GM19395 (cell line): Measurements from ENCODE around the gene PRELID3B.

Experiments
- ATAC-seq: cut with Tn5 transposase; IDR thresholded peaks from one replicate; pipeline ENCODE4 v1.9.1; 2021; ENCODE audit warnings: mild to moderate bottlenecking, moderate library complexity; ENCODE audit not compliant: unreplicated experiment

Gene PRELID3B

DNA sequence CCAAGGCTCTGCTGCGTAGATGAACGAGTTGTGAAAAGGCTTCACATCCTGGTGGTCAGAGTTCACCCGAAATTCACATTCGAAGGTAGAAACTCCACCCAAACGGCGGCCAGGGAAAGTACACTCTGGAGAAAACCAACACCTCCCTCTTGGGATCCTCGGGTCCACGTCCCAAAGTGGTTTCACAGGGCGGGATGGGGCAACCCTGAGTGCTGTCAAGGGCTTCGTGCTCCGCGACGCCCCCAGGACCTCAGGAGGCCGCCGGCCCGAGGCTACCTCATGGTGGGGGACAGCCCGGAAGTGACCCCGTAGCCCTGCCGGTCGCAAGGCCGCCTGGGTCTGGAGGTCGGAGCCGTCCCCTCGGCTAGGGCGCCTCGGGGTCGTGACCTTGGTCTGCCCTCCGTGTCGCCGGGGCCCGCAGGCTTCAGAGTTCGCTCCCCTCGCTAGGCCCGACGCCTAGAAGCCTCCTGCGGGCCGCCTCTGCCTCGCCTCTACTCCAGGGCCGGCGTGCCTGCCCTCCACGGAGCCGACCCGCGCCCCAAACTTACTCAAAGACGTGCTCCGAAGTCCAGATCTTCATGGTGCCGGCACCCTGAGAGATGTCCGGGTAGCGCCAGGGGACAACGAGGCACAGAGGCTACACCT lies at the start of gene PRELID3B:
TSS of gene PRELID3B (minus strand) at position 636 of the 645 bp plus-strand sequence. CDS start at position 580, 56 bp downstream.
- ATAC-seq, result peak; percentile 32

DNA sequence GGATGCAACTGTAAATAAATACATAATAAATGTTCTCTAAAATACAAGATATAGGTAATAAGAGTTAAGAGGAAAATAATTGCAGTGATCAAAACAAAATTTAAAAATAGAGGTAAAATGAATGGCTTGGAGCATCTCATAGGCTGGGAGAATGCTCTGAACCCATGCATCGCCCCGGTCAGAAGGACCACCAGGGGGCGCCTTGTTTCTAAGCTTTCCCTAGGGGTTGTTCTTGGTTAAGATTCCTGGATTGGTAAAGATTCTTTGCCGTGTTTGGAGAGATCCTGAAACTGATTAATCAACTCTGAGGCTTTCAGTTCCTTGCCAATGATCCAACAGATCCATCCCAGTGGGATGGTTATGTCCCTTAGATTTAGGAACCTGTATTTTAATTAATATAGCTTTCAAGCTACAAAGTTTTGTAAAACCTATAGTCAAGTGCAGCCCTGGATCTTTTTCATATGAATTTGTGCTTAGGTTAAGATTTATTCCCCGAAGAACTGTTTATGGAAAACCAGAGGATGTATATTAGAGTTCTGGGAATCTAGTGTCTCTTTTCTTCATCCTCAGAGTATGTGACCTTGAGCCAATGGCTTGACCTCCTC lies 45.3 kb upstream of the PRELID3B start:
- ATAC-seq, result no peak

DNA sequence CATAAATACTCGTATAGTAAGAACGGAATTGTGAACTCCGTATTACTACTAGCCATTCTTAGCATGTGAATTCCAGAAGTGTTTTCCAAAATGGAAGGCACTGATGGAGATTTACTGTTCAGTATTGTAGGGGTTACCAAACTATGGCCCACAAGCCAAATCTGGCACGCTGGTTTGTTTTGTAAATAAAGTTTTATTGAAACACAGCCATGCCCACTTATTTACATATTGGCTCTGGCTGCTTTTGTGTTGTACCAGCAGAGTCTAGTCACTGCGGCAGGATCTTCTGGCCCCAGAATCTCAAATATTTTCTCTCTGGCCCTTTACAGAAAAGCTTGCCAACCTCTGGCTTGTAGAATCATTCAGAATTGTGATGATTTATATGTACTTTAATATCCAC lies 44.3 kb upstream of the PRELID3B start:
- ATAC-seq, result no peak

DNA sequence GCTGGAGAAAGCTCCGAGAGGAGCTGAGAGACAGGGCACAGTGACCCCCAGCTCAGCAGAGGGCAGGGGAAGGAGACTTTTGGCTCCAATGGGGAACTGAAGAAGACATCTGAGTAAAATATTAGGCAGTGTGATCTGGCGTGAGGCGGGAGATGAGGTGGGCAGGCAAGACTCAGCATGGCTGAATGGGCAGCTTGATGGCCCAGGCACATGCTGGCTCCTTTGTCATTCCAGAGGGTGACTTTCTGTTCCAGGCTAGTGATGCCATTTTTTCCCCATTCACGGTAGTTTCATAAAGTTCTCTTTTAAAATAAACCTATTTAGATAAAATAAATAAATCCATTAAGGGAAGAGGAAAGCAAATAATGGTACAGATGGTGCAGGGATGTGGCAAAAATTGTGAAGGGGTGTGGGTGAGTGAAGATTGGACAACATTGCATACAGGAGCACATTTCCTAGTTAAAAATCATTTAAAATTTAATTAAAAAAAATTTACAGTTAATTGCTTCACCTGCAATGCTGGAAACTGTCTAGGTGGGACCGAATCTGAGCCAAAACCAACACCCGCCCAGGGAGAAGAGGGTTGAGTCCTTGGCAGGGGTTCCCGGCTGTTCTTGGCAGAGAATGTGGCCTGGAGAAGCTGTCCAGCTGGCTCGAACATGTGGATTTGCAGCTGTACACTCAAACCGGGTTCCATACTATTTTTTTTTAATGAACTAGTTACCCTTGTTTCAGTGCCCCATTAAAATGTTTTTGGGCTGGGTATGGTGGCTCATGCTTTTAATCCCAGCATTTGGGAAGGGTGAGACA lies 41.7 kb upstream of the PRELID3B start:
- no peak for ATAC-seq

DNA sequence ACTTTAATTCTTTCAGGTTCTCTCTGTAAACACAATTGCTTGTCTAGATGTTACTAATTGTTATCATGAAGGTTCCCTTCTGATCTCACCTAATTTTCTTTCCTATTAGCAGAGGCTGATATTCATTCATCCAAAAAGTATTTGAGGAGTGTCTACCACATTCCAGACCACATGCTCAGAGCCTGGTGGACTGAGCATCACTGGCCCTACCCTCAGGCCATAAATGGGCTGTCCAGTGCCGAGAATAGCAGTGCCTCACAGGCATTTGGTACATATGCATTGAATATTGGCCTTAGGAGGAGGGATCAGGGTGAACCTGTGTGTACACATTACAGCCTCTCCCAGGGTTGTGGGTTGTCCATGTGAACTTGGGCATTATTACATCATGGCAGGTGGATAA lies 40.4 kb upstream of the PRELID3B start:
- no peak for ATAC-seq

DNA sequence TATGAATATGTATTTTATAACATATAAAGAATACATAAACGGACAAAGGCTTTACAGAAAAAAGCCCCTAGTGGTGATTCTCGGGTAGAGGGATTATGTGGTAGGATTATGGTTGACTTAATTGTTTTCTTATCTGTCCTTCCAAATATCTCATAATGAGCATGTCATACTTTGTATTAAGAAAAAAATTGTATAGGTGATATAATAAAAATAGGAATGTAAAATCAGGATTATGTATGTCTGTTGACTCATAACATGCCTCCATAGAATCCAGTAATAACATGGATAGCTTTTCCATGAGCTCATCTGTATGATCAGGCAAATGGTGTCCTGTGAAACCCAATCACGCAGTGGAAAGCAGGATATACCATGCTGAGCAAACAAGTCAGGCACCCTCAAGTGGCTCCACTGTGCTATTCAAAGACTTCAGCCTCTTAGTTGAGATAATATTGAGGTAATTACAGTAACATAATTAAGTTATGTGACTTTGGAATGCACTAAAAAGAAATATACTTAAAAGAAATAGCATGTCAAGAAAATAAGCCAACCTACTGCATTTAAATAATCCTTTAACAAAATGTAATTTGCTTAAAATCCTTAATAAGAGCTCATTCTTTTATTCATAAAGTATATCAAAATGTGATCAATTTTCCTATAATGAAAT lies 39.6 kb upstream of the PRELID3B start:
- no peak for ATAC-seq

DNA sequence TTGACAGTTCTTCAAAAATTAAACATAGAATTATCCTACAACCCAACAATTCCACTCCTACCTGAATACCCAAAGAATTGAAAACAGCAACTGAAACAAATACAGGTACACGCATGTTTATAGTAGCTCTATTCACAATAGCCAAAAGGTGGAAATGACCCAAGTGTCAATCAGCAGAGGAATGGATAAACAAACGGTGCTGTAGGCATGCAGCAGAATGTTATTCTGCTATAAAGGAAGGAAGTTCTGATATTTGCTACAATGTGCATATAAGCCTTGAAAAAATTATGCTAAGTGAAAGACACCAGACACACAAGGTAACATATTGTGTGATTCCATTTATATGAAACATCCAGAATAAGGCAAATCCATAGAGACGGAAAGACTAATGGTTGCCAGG lies 38.5 kb upstream of the PRELID3B start:
- ATAC-seq, result no peak

DNA sequence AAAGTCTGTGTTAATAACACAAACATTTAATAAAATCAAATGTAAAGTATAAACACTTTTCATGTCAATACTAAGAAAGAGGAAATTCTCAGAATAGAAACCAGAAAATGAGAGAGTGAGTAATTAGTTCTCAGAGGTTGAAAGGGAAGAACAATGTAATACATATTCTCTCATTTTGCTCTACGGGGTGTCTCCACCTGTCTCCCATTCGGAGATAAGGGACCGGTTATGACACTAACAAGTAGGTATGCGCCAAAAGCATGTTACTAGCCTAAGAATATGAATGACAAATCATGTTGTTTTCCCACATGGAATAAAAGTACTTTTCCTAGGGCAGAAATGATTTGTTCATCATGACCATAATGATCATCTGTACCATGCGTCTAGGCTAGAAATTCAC lies 35.6 kb upstream of the PRELID3B start:
- ATAC-seq, result no peak

DNA sequence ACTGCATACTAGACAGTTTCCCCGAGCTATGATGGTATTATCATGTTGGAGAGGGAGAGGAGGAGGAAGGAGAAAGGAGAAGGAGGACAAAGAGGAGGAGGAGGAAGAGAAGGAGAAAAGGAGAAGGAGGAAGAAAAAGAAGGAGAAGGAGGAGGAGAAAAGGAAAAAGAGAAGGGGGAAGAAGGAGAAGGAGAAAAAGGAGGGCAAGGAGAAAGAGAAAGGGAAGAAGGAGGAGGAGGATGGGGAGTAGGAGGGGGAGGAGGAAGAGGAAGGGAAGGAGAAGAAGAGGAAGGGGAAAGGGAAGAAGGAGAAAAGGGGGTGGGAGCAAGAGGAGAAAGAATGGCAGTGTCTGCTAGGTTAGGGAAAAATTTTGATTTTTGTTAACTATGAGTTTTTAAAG lies 35.1 kb upstream of the PRELID3B start:
- no peak for ATAC-seq

DNA sequence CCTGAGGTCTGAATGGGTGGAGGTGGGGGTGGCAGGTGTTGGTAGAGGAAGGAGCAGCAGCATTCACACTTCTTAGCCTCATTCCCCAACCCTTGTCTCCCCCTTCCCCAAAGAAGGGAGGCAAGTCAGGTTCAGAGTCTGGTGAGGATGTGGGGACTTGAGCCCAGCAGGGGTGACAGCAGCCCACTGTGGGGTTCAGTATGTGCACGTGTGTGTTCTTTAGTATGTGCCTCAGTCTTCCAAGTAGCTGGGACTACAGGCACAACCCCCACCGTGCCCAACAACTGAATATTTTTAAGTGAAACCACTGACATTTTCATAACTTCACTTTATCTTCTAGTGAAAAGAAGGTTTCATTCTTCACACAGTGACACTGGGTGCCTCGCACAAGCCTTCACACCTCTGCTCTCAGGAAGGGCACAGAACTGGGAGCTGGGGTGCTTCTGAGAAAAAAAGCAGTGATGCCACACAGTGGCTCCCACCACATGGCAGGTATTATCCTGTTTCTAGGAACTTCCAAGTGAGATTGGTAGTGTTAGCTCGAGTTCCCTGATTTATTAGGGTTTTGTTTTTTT lies 33.4 kb upstream of the PRELID3B start:
- ATAC-seq, result no peak

DNA sequence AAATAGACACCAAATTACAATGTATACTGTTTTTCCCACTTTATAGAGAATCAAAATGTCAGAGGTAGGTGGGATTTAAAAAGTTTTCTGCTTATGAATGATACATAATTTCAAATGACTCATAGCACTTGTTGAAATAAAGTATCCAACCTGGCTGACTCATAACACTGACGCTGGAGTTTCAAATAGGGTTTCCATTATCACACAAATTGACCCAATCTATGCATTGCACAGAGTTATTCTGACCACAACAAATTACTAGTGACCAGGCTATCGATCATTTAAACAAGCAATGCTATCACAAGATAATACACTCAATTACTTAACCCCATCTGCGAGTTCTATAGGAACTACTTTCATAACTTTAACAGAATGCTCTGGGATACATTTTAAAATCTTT lies 31.9 kb upstream of the PRELID3B start:
- no peak for ATAC-seq

DNA sequence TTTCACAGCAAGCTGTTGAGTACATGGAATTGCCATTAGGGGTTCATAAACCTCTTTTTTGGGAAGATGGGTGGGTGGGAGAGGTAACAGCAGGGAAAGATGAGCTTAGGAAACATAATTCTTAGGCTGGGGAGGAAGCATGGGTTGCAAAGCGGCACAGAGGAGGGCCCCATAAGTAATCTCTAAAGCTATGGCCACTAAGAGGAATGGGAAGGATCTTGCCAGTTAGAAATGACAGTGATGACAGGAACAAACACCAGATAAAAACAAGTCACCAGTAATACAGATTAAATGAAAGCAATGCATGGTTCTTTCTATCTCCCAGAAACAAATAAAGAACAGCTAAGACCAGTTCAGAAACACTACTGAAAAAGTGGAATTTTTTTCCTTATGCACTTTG lies 31.0 kb upstream of the PRELID3B start:
- no peak for ATAC-seq

DNA sequence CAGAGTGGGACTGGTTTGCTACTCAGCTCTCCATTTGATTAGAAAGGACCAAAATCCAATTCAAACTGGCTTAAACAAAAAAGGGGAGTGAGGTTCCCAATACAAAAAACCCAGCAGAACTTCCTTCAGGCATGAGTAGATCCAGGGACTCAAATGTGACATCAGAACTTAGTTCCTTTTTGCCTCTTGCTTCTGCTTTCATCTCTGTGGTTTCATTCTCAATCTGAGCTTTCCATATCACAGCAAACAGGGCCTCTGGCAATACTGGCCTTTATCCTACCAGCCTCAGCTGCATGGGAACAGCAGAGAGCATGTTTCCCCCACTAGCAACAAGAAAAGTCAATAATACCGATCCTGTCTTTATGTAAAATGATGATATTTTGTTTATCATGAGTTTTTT lies 28.6 kb upstream of the PRELID3B start:
- ATAC-seq, result peak; percentile 57

DNA sequence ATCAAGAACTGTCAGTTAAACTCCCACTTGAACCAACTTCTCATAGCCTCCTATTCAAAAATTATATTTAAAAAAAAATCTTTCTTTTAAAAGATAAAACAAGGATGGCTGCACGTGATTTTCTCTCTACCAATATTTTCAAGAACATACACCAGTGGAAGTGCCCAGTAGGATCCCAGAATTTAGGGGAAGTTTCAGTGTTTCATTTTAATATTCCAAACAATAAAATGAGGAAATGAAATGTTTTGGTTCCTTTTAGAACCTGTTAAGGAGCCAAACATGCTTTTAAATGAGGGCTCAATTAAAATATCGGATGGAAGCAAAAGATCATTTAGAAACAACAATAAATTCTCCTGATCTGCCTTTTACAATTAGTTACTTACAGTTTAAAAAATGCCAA lies 26.4 kb upstream of the PRELID3B start:
- ATAC-seq, result no peak

DNA sequence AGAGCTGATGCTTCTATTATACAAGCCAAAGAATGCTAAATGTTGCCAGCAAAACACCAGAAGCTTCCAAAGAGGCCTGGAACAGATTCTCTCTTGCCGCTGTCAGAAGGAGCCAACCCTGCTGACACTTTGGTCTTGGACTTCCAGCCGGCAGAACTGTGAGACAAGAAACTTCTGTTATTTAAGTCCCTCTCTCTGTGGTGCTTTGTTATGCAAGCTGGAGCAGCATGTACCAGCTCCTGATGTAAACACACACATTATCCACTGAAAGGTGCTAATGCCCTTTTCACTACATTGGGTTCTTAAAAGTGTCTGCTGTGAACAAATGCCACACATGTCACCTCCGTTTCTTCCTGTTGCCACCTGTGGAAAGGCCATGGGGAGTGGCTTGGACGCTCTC lies 25.9 kb upstream of the PRELID3B start:
- ATAC-seq, result no peak

DNA sequence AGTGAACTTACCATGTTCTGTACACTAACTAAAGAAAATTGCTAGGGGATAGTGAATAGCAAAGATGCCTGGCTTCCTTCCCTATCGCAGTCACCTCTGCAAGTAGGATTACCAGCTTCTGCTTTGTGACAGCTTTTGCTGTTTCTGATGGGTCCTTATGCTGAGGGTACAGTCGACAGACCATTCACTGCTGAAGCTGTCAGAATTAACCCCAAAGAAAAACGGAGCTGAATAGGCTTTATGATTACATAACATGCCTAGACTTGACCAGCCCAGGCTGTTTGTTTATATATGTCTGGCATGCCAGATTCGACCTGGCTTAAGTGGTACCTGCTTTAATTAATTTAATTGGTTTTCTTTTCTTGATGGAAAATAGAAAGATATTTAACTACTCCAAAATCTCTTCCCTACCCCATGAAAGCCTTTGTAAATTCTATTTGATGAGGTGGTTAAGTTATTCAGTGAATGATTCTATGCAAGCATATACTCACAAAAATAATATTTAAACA lies 21.7 kb upstream of the PRELID3B start:
- no peak for ATAC-seq

DNA sequence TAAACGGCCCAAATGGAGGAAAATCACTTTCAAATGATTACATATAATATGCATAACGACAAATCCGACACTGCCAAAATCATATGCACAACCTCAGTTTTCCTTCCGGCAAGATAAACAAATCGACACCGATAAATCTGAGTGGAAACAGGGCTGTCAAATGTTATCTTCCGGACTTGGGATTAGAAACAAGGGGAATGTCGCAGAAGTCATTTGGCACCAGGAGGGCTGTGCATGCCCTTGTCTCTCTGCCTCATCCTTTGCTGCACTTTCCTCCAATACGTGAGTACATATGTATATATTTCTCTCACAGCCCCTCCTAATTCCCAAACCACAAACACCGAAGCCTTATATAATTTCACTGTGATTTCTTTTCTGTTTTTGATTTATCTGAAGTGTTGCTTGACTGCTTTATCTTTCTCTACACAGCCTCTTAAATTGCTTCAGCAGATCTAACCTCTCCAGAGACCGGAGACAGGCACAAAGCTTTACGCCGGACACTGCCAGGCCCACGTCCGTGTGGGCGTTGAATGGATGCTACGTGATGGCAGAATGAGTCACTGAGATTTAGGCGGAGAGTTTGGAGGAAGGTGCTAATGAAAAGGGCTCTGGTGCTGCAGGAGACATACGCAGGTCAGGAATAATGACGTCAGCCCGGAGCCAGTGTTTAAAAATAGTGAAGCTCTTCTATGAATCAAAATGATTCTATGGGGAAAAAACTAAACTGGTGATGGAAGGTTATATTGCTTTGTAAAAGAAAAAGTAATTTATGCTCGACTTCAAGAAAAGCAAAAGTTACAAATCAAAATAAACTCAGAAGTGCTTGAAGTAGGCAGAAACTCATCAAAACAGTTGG lies 21.0 kb upstream of the PRELID3B start:
- ATAC-seq, result no peak

DNA sequence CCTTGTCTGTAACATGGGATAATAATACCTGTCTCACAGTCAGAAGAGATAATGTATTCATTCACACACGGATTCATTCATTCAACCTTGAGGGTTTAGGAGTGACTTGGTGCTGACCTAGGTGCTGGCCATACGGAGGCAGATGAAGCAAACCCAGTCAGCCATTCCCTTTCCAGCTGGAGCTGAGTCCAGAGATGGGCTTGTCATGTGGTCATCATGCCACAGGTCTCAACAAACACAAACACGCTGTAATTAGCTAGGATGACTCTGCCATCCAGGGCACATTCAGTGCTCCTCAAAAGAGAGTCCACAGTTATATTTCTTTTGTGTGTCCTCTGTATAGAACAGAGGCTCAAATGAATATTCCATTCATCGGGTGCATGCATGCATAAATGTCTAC lies 19.5 kb upstream of the PRELID3B start:
- no peak for ATAC-seq

DNA sequence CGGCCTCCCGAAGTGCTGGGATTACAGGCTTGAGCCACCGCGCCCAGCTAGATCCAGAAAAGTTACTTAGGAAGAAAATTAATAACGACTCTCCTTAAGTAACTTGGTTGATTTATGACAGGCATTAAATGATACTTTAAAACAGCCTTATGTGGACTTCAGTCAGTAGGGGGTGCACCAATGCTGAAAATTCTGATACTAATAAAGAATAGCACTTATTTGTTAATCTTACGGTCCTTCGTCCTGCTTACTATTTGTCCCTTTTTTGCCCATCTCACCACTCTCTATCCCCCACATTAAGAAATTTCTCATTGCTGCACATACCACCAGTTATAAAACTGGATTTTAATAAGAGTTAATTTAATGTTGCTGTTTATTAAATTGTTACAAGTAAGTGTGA lies 12.7 kb upstream of the PRELID3B start:
- no peak for ATAC-seq

DNA sequence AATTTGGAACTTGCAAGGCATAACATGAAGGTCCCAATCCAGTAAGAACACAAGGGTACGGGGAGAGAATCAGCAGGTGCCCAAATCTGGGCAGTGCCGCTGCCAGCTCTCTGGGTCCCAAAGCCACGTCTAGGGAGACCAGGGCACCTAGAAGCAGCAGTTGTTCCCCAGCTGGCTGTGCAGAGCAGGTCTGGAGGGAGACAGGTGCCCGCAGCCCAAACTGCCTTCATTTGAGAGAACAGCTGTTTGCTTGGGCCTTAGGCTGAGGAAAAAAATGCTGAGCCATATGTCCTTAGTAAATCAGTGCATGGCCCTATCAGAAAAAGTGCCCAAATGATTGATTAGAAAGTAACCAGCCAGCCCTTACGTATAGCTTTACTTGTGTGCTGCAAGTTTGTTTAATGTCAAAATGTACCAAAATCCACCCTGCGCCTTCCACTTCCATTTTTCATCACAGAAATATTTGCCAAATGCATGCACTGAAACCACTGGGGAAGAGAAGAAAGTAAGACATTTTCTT lies 9.1 kb upstream of the PRELID3B start:
- no peak for ATAC-seq
